GM18870 (cell line): ENCODE data around the gene BIN1.

Experiments
- ATAC-seq: cut with Tn5 transposase; IDR thresholded peaks from one replicate; pipeline ENCODE4 v1.9.1; 2021; ENCODE audit warnings: moderate library complexity; ENCODE audit not compliant: unreplicated experiment

Gene BIN1

DNA sequence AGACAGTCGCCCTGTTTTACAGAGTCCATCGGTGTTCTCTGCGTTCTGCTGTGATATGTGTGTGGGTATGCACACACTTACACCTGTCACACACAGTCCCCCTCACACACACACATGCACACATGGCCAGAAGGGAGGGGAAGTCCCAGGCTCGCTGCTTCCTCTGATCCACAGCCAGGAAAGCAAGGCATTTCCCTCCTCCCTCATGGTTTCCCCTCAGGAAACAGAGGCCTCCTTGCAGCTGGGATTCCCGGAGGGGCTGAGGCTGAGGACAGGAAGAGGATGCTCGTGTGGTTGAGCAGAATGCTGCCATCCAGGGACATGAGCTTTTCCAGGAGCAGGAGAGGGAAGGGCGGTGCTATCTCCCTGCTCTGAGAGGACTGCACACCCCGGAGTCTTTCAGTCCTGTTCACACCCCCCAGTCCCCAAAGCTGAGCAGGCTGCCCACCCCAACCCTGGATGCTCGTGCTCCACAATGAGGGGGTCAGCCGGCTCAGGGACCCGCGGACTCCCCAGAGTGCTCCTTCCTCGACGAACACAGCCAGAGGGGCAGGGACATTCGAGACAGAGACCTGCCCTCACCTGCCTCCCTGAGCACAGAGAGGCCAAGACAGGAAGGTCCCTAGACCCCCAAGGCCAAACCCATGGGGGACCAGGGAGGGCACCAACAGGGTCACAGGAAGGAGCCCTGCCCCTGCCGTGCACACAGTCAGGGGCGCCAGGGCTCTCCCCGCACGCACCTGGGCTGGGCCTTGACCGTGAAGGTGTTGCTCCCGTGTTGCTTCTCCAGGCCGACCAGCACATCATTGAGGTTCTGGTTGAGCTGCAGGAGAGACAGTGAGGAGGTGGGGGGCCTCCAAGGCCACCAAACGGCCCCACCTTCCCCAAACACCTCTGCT lies 45.3 kb downstream of the BIN1 start:
- ATAC-seq: no peak

DNA sequence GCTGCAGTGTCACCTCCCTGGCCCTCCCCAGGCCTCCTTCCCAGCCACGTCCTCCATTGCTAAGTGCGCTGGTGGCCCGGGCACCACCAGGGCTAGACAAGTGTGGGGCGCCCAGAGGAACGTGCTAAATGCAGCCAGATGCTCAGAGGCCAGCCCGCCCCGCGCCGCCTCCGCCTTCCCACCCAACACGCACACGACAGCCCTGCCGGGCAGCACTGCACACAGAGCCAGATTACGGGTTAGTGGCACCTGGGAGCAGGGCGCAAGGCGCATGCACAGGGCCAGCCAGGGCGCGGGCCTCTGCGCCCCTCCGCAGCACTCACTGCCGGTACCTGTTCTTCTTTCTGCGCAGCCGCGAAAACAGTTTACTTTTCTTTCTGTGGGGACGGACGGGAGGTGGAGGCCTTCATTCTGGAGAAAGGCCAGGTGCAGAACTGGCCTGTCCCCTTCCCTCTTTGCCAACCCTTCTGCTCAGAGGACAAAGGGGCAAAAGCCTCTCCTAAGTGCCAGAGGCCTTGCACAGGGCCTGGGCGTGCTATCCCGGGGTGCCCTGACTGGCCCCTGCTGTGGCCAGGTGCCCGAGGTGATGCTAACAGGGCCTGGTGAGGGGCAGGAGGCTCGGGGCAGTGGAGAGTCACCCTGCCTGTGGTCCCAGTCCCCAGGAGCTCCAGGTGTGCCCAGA lies 46.5 kb downstream of the BIN1 start:
- ATAC-seq: no peak

DNA sequence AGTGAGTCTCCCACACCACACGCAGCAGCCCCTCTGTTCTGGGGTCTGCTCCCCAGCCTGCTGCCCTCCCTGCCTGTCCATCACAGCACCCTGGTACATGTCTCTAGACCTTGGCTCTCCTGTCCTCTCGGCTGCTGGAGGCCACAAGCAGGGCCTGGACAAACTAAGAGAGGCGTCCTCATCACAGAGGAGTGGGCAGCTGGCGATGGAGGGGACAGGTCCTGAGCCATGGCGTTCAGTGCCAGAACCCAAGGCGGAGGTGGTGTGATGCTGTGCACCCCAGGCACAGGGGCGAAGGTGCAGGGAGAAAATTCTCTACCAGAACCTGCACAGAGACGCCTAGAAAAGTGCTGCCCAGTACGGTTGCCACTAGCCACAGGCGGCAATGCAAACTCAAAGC lies 47.4 kb downstream of the BIN1 start:
- ATAC-seq: no peak

DNA sequence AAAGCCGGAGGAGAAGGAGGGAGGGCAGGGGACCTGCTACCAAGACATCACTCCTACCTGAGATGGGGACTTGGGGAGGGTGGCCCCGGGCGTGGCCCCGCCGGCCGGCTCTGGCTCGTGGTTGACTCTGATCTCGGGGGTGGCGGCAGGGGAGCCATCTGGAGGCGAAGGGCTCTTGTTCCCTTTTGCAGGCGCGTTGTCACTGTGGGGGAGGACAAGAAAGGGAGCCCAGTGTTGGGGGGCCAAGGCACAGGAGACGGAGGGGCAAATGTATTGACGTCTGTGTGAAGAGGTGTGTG lies 48.1 kb downstream of the BIN1 start:
- no peak for ATAC-seq

DNA sequence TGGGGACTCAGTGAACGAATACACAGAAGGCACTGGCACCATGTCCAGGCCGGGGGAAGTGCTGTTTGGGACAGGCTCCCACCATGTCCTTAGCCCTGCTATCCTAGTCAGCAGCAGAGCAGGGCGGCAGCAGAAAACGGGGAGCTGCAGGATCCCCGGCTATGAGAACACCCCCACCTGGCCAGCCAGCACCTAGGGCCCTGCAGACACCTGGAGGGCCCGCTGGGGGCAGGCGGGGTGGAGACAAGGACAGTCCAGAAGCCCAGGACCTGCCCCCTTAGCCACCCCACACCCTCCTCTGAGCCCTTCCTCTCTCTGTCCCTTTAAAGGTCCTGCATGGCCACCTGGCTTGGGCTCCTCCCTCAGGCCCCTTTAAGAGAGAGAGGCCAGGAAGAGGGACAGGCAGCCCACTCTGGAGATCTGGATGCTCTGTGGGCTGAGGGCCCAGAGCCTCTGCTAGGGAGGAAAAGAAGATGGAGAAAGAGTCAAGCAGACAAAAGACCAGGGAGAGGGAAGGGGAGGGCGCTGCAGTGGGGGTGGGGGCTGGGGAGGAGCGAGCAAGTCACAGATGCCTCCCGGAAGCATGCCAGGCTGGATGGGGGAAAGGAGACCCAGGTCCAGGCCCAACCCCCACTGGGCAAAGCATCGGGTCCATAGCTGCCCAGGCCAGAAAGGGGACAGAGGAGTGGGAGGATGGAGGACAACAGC lies 48.6 kb downstream of the BIN1 start:
- ATAC-seq: no peak

DNA sequence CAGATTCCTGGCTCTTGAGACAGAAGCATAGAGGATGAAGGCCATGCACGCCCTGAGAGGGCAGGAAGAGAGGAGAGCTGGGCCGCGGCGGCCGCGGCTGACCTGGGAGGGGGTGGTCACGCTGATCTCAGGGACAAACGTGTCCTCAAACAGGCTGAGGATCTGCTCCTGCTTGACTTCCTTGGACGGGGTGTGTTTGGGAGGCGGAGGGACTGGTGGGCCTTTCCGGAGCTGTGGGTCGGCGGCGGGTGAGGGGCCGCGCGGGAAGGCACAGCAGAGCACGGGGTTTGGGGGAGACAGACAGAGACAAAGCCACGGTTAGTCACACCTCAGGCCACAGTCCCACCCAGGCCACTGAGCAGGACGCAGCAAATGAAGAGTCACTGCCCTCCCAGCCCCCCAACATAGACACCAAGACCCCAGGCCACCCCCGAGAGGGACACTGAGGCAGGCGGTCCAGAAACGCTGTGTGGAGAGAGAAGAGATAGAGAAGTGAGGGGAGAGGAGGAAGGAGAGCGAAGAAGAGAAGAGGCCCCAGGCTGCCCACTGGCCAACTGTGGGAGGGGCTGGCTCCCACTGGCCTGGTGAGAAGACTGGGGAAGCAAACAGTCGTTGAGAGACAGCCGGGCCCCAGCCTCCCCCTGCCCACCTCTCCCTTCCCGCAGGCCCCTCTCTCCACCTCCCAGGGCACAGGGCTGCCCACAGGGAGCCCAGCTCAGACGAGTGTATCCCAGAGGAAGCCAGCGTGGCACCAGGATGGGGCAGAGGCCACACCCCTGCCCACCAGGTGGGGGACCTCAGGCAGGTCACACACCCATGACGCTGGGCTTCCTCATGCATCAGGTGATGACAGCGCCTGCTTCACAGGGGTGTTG lies 49.3 kb downstream of the BIN1 start:
- ATAC-seq: no peak

DNA sequence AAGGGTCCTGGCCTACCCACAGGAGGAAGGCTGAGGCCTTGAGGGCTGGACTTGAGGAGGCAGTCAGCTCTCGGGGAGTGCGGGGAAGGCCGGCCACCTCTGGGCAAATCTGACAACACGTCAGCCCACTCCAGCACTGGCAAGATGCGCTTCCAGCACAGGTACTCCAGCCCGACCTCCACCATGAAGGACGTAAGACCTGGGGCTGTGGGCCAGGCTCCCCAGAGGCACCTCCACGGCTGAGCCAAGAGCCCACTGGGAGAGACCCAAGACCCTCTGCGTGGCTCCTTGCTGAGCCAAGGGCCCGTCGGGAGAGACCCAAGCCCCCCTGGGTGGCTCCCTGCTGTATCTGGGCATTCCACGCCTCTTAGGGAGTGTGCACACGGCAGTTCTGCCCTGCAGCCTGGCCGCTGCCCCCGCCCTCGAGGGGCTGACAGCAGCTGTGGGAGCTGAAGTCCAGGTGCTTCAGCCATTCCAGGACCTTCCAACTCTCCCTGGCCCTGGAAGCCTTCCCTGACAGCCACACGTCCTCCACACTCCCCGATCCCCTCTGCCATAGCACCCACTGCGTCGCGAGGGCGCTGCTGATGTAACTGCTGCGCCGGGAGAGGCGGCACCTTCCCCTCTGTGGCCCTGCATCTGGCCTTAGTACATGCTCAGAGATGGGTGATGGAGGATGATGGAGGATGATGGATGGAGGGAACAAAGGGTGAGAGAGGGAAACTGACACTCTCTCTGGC lies 50.2 kb downstream of the BIN1 start:
- no peak for ATAC-seq

DNA sequence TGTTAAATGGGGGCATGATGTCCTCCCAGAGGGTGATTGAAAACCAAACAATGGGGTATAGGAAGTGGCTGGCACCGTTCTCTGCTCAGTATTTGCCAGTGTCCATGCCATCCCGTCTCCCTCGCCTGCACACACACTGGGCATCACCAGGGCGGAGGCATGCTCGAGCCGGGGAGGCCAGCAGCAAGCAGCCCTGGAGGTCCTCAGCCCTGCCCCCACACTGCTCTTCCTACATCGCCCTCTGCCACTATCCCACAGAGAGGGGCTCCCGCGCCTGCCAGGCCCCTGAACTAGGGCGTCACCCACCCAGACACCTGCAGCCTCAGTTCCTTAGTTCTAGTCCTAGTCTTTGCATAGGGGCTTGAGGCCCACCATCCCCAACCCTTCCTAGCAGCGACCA lies 50.9 kb downstream of the BIN1 start:
- ATAC-seq: no peak

DNA sequence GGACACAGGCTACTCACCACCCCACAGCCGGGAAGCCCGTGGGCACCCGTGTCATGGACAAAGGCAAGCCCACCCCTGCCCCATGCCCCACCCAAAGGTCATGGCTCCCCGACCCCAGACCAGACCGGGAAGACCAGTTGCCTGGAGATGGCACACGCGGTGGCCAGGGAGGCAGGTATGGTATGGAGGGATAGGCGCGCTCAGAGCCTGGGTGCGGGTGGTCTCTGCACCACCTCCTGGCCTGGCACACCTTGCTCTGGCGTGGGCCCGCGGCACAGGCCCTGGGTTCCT lies 51.2 kb downstream of the BIN1 start:
- ATAC-seq: no peak

DNA sequence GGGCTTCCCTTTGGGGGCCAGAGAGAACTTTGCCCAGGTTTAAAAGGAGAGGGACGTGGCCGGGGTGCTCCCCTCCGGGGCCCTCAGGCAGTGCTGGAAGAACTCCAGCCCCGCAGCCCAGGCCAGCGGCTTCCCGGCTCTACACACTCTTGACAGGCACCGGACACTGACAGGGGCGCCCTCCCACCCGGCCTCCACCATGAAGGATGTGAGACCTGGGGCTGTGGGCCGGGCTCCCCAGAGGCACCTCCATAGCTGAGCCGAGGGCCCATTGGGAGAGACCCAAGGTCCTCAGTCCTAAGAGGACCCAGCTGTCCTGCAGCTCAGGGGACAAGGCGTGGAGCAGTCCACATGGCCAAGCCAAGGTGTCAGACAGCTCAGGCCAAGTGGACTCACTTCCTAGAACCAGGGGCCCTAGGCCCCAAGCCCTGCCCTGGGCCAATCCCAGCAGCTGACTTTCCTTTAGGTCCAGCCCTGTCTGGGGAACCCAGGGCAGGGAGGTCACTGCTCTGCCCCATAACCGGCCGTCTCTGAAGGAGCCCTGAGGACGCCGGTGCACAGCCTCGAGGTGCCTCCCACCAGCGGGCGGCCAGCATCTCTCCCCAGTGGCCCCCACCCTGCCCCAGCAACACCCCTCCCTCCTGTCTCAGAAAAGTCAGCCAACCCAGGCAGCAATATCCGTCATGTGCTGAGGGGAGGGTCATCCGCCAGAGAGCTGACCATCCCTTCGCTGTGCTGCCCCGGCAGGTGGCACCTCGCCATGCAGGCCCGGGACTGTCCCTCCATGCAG lies 51.8 kb downstream of the BIN1 start:
- no peak for ATAC-seq

DNA sequence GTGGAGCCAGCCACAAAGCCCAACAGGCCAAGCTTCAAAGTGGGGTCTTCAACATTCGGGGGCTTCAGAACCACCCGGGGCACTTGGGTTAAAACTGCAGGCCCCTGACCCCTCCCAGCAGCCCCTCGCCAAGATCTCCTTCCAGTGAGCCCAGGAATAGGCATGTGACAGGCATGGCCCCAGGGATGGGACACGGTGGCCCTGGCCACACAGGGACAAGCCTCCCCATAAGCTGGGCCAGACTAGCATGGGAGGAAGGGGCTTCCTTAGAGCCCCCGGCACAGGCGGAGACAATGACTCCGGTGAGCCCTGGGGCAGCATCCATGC lies 52.4 kb downstream of the BIN1 start:
- ATAC-seq: no peak

DNA sequence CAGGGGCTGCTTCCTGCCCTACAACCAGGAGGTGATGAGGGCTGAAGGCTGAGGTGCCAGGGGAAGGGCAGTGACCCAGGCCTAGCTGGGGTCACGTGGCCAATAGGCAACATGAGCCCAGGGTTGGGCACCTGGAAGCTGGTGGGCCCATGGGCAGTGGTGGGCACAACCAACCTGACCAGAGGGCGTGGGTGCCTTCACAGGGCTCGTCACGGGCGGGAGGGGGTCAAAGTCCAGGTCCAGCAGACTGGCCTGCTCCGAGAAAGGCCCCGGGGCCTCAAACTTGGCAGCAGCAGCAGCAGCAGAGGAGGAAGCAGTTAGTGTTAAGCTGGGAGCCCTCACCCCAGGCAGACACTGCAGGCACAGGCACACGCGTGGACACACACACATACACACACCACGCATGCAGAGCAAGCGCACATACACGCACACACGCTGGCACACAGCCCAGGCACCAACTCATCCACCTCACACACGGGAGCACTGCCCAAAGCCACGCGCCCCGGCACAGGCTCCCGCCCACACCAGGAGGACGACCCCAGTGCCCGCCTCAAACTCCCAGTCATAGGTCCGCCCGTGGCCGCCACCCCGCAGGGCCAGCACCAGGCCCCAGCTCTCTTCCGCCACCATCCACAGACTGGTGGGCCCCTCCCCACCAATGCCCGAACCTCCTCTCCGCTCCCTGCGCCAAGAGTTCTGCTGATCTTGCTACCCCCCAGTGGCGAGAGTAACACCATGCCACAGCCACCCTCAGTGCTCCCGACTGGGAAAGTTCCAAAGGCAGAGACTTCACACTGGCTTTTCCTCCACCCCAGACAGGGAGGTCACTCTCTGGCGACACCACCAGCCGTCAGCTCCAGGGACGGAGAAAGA lies 53.0 kb downstream of the BIN1 start:
- ATAC-seq: no peak

DNA sequence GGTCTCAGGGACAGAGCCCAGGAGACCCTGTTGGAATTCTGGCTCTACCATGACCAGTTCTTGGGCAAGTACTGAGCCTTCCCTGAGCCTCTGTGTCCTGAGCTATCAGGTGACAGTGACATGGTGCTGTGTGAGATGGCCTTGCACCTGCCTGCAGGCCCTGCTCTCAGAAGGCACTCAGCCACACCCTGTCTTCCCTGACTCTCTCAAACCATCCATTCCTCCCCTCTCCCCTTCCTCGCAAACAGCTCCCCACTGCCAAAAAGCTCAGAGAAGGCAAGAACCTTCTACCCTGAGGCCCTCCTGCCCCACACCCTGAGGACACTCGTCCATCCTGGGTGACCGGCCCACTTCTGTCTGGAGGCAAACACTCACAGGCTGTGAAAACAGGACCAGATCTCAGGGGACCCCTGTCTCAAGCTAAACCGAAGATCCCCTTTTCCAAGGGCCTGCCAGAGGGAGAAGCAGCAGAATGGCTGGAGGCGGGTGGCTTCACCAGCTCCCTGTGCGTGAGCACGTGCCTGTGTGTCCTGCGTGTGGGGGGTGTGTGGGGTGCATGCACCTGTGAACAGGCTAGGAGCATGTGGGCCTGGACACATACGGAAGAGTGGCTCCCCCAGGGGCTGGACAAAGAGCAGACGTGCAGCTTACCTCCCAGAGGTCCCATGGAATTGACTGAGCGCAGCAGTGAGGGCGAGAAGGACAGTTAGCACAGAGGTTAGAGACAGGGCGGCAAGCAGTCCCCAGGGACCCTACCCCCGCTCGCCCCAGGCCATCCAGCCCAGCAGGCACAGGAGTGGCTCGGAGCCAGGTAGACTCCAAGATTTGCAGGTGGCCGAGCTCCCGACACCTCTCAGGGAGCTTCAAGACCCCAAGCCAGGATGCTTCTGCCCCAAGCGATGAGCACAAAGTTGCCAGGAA lies 53.9 kb downstream of the BIN1 start:
- ATAC-seq: no peak

DNA sequence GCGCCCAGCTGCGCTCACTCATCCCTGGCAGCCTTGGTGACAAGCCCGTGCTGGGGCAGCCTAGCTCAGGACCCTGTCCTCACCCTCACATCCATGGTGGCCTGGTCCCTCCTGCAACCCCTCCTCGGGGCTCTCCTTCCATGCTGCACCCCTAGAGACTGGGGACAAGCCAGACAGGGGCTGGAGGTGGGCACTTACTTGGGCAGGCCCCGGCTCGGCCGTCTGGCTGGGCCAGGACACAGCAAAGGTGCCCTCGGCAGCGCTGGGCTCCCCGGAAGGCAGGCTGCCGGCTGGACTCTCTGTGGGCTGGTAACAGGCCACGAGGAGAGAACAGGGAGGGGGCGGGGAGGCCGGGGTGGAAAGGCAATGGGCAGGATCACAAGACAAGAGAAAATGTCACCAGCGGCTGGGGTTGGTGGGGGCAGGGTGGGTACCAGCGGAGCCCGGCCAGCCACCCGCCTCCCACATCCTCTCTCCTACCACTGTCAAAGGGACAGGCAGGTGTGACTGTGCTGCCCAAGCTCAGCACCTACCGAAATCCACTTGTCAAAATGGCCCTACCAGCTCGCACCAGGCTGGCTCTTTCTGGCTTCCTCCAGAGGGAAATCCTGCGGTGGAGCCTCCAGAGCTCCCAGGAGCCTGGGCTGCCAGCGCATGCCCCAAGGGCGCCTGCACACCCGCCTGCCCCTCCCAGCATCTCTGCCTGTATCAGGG lies 54.7 kb downstream of the BIN1 start:
- ATAC-seq: no peak

DNA sequence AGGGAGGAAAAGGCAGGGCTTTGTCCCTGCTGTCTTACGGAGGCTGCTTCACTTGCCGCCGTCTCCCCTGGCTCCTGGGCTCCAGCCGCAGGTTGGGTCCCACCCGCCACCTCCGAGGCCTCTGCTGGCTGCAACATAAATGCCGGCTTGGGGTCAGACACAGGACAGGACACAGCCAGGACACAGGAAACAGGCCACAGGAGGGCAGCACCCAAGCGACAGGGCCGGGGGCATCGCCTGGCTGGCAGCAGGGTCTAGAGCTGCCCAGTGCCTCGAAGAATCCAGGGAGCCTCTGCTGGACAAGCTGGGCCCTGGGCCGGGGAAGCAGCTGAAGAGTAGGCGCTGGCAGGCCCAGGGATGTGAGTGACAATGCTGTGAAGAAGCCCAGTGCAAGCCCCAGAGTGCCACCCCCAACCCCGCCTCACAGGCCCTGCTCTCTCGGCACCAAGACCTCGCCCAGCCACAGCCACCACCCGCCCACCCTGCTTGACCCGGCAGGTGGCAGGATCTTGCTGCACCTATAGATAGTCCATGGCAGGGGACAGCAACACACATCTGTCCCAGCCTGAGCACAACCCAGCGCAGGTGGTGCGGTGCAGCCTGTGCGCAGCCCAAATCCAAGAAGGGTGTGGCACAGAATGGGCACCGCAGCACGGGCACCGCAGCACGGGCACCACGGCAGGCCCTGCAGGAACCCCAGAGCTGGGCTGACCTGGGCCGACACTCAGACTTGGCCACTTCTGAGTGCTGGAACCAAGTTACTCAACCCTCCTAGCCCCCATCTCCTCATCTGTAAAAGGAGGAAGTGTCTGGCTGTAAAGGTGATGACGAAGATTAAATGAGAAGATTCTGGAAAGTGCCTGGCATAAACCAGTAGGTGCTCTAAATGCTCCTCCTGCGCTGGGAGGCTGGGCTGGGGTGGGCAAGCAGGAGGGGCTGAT lies 55.6 kb downstream of the BIN1 start:
- ATAC-seq: no peak

DNA sequence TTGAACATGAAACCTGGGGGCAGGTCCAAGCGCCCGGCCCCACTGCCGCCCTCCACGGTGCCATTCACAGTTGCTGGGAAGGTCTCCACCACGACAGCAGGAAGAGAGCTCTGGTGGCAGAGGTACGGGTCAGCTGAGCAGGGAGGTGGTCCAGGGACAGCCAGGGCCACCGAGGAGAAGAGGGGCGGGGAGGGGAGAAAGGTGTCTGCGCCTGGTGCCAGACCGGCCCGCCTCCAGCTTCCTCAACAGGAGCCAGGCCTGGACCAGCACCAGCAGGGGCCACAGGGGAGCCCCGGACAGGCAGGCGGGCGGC lies 56.2 kb downstream of the BIN1 start:
- ATAC-seq: no peak
